Stimulated activated naive CD8-positive, alpha-beta T cell treated with anti-CD3 and anti-CD28 coated beads, Interleukin-15, amount 100 ng/mL, for 72 hours (primary cell): ENCODE measurements around the gene IQSEC2.

Source experiments
- ATAC-seq: fragments of 150-1000 bp; cut with Tn5 transposase; 2 replicates; pipeline ENCODE4 v1.10.0; 2021; ENCODE audit warnings: mild to moderate bottlenecking, moderate library complexity
- DNase-seq, 2 donors: peaks; one replicate each; pipeline ENCODE4 v3.0.0; 2021 to 2022
- H3K27ac Mint-ChIP-seq, 2 donors: one replicate each; pipeline ENCODE4 v1.8.0; 2022; ENCODE audit warnings: mild to moderate bottlenecking in 2 of 2, mixed read lengths in 2 of 2, moderate library complexity in 2 of 2
- H3K27me3 Mint-ChIP-seq: one replicate; pipeline ENCODE4 v1.8.0; 2022; ENCODE audit warnings: mixed read lengths
- H3K4me1 Mint-ChIP-seq: one replicate; pipeline ENCODE4 v1.8.0; 2022; ENCODE audit warnings: mild to moderate bottlenecking, mixed read lengths
- H3K4me3 Mint-ChIP-seq, 2 donors: one replicate each; pipeline ENCODE4 v1.8.0; 2022; ENCODE audit warnings: mild to moderate bottlenecking in 2 of 2, mixed read lengths in 2 of 2, moderate library complexity in 1 of 2
- H3K9me3 Mint-ChIP-seq, 2 donors: one replicate each; pipeline ENCODE4 v1.8.0; 2022; ENCODE audit warnings: mixed read lengths in 2 of 2

The IQSEC2 gene

GRCh38 chrX:53281321-53281822 lies at the start of gene IQSEC2:
IQSEC2 (minus strand) TSS chrX:53281584.
- H3K4me1 Mint-ChIP-seq, result peaks cover 27% of the 10 kb centered on the region
- no peak within 1 kb of the TSS for H3K27ac Mint-ChIP-seq
- DNase-seq, result no peak
- H3K27me3 Mint-ChIP-seq, result no peaks in the 10 kb centered on the region
- peak within 1 kb of the TSS in 1 of 2 donors; percentile 68 for H3K4me3 Mint-ChIP-seq
- H3K9me3 Mint-ChIP-seq, result no peaks in the 10 kb centered on the region
- no peak for ATAC-seq

- Mint-ChIP-seq H3K4me3 (no peak overlapping the region), H3K4me1 (no peaks in the 10 kb centered on the region), H3K27ac (no peak overlapping the region), H3K27me3 (peaks cover 30% of the 10 kb centered on the region), H3K9me3 (no peaks in the 10 kb centered on the region)
- DNase-seq (no peak), ATAC-seq (no peak)
Measured at GRCh38 chrX:53330331-53330730, 48.9 kb upstream of the IQSEC2 start.

GRCh38 chrX:53324803-53325202 lies 43.4 kb upstream of the IQSEC2 start:
- Mint-ChIP-seq H3K27ac (no peak overlapping the region), H3K9me3 (no peaks in the 10 kb centered on the region)

GRCh38 chrX:53324085-53324484 lies 42.7 kb upstream of the IQSEC2 start:
- Mint-ChIP-seq H3K9me3 (no peaks in the 10 kb centered on the region), H3K4me1 (peaks cover 18% of the 10 kb centered on the region), H3K4me3 (no peak overlapping the region), H3K27me3 (peaks cover 64% of the 10 kb centered on the region), H3K27ac (no peak overlapping the region)
- ATAC-seq (no peak), DNase-seq (no peak)

More at GRCh38 chrX:53324803-53325202, 43.4 kb upstream of the IQSEC2 start:
- H3K4me1 Mint-ChIP-seq, result peaks cover 14% of the 10 kb centered on the region
- ATAC-seq (no peak), DNase-seq (no peak)
- H3K4me3 Mint-ChIP-seq, result no peak overlapping the region
- H3K27me3 Mint-ChIP-seq, result peaks cover 57% of the 10 kb centered on the region

- Mint-ChIP-seq H3K27me3 (peaks cover 73% of the 10 kb centered on the region), H3K27ac (no peak overlapping the region), H3K9me3 (no peaks in the 10 kb centered on the region), H3K4me1 (peaks cover 18% of the 10 kb centered on the region), H3K4me3 (no peak overlapping the region)
- DNase-seq, result no peak
- ATAC-seq, result no peak
Measured at GRCh38 chrX:53323196-53323595, 41.8 kb upstream of the IQSEC2 start.

- H3K4me3 Mint-ChIP-seq, result peak overlapping the region; percentile 46 to 67
- no peak overlapping the region for H3K27ac Mint-ChIP-seq
- H3K4me1 Mint-ChIP-seq, result peaks cover 18% of the 10 kb centered on the region
- ATAC-seq (no peak), DNase-seq (no peak)
- H3K9me3 Mint-ChIP-seq, result no peaks in the 10 kb centered on the region
- peaks cover 84% of the 10 kb centered on the region for H3K27me3 Mint-ChIP-seq
Measured at GRCh38 chrX:53321943-53322497, 40.6 kb upstream of the IQSEC2 start.

GRCh38 chrX:53321230-53321942 lies 40.0 kb upstream of the IQSEC2 start:
- Mint-ChIP-seq H3K27me3 (peaks cover 83% of the 10 kb centered on the region), H3K27ac (no peak overlapping the region), H3K9me3 (no peaks in the 10 kb centered on the region), H3K4me3 (peak overlapping the region; percentile 46 to 67), H3K4me1 (peaks cover 18% of the 10 kb centered on the region)
- DNase-seq (no peak), ATAC-seq (peak; percentile 27)

GRCh38 chrX:53320543-53321229 lies 39.3 kb upstream of the IQSEC2 start:
- Mint-ChIP-seq H3K27me3 (peaks cover 76% of the 10 kb centered on the region), H3K27ac (no peak overlapping the region), H3K4me1 (peaks cover 18% of the 10 kb centered on the region), H3K4me3 (peak overlapping the region; percentile 55 to 63), H3K9me3 (no peaks in the 10 kb centered on the region)
- DNase-seq, result no peak
- ATAC-seq, result peak; percentile 48

- Mint-ChIP-seq H3K27ac (peak overlapping the region in 1 of 2 donors; percentile 86), H3K27me3 (peaks cover 69% of the 10 kb centered on the region), H3K9me3 (no peaks in the 10 kb centered on the region)
Measured at GRCh38 chrX:53319614-53320542, 38.5 kb upstream of the IQSEC2 start.

GRCh38 chrX:53318766-53319353 lies 37.5 kb upstream of the IQSEC2 start:
- Mint-ChIP-seq H3K27me3 (peaks cover 61% of the 10 kb centered on the region), H3K27ac (no peak overlapping the region), H3K4me1 (peaks cover 18% of the 10 kb centered on the region), H3K9me3 (no peaks in the 10 kb centered on the region), H3K4me3 (no peak overlapping the region)
- no peak for DNase-seq
- ATAC-seq, result no peak

More at GRCh38 chrX:53319614-53320542, 38.5 kb upstream of the IQSEC2 start:
- Mint-ChIP-seq H3K4me1 (peaks cover 18% of the 10 kb centered on the region), H3K4me3 (peak overlapping the region; percentile 84 to 91)
- ATAC-seq (no peak), DNase-seq (no peak)

GRCh38 chrX:53317365-53318069 lies 36.1 kb upstream of the IQSEC2 start:
- Mint-ChIP-seq H3K27ac (peak overlapping the region in 1 of 2 donors; percentile 74), H3K27me3 (peaks cover 47% of the 10 kb centered on the region), H3K4me1 (peaks cover 18% of the 10 kb centered on the region), H3K9me3 (no peaks in the 10 kb centered on the region), H3K4me3 (no peak overlapping the region)
- ATAC-seq, result peak; percentile 83
- peak; percentile 65 for DNase-seq

- Mint-ChIP-seq H3K4me3 (no peak overlapping the region), H3K4me1 (peaks cover 15% of the 10 kb centered on the region), H3K9me3 (no peaks in the 10 kb centered on the region), H3K27me3 (peaks cover 41% of the 10 kb centered on the region), H3K27ac (no peak overlapping the region)
- ATAC-seq (no peak), DNase-seq (no peak)
Measured at GRCh38 chrX:53316860-53317237, 35.5 kb upstream of the IQSEC2 start.

- H3K27me3 Mint-ChIP-seq, result peaks cover 35% of the 10 kb centered on the region
- no peak overlapping the region for H3K27ac Mint-ChIP-seq
- H3K4me1 Mint-ChIP-seq, result peaks cover 10% of the 10 kb centered on the region
- H3K4me3 Mint-ChIP-seq, result no peak overlapping the region
- ATAC-seq (no peak), DNase-seq (no peak)
- H3K9me3 Mint-ChIP-seq, result no peaks in the 10 kb centered on the region
Measured at GRCh38 chrX:53316111-53316859, 34.9 kb upstream of the IQSEC2 start.

- no peaks in the 10 kb centered on the region for H3K4me1 Mint-ChIP-seq
- H3K9me3 Mint-ChIP-seq, result no peaks in the 10 kb centered on the region
- DNase-seq, result no peak
- H3K4me3 Mint-ChIP-seq, result no peak overlapping the region
- no peak overlapping the region for H3K27ac Mint-ChIP-seq
- ATAC-seq, result no peak
- peaks cover 16% of the 10 kb centered on the region for H3K27me3 Mint-ChIP-seq
Measured at GRCh38 chrX:53313728-53314105, 32.3 kb upstream of the IQSEC2 start.
